Hepatocyte (in vitro differentiated cells): ENCODE data around the gene WBP1L.

Experiments
- EZH2 ChIP-seq: fragments of 200-600 bp; sonication (generic); IDR thresholded peaks from 2 replicates; pipeline ENCODE4 v1.6.1; 2016; ENCODE audit warnings: antibody characterized with exemption, mild to moderate bottlenecking, borderline replicate concordance
- EZH2phosphoT487 ChIP-seq: fragments of 200-600 bp; sonication (generic); IDR thresholded peaks from one replicate; pipeline ENCODE4 v1.6.1; 2018; ENCODE audit warnings: antibody characterized with exemption, mild to moderate bottlenecking, low read depth, moderate library complexity; ENCODE audit not compliant: unreplicated experiment, severe bottlenecking
- TF ChIP-seq, protein P1 (sequence below): fragments of 200-600 bp; sonication (generic); IDR thresholded peaks from 2 replicates; pipeline ENCODE4 v1.5.1; 2016; ENCODE audit warnings: antibody characterized with exemption, mild to moderate bottlenecking; ENCODE audit not compliant: poor library complexity

- TF ChIP-seq, protein P1, sequence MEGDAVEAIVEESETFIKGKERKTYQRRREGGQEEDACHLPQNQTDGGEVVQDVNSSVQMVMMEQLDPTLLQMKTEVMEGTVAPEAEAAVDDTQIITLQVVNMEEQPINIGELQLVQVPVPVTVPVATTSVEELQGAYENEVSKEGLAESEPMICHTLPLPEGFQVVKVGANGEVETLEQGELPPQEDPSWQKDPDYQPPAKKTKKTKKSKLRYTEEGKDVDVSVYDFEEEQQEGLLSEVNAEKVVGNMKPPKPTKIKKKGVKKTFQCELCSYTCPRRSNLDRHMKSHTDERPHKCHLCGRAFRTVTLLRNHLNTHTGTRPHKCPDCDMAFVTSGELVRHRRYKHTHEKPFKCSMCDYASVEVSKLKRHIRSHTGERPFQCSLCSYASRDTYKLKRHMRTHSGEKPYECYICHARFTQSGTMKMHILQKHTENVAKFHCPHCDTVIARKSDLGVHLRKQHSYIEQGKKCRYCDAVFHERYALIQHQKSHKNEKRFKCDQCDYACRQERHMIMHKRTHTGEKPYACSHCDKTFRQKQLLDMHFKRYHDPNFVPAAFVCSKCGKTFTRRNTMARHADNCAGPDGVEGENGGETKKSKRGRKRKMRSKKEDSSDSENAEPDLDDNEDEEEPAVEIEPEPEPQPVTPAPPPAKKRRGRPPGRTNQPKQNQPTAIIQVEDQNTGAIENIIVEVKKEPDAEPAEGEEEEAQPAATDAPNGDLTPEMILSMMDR = no peak
- TF ChIP-seq EZH2 (no peak), EZH2phosphoT487 (no peak)
These were observed 19.8 kb upstream of the WBP1L start for GRCh38 chr10:102723989-102724388.
